HG02798 (cell line): ENCODE measurements around the gene KCNQ4.
A peak's percentile ranks its signal among the peaks of the same experiment; 100 is the strongest.

Experiments used
- ATAC-seq: cut with Tn5 transposase; IDR thresholded peaks from one replicate; pipeline ENCODE4 v1.9.1; 2021; ENCODE audit warnings: mild to moderate bottlenecking; ENCODE audit not compliant: unreplicated experiment, poor library complexity

KCNQ4 gene

DNA sequence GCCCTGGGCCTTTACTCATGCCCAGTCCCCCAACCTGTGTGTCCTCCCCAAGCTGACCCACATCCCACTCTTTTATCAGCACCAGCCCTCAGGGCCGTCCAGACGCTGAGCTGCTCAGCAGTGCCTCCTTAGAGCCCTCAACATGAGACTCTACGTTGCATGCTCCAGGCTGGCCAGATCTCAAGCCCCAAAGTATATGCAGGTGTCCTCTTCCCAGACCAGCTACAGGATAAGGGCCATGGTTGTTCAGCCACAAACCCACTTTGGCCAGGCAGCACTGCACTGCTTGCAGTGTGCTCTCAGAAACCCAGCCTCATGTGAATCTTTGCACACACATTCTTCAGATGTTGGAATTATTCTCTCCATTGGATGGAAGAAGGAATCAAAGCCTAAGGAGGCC lies 72.5 kb downstream of the KCNQ4 start:
- no peak for ATAC-seq

DNA sequence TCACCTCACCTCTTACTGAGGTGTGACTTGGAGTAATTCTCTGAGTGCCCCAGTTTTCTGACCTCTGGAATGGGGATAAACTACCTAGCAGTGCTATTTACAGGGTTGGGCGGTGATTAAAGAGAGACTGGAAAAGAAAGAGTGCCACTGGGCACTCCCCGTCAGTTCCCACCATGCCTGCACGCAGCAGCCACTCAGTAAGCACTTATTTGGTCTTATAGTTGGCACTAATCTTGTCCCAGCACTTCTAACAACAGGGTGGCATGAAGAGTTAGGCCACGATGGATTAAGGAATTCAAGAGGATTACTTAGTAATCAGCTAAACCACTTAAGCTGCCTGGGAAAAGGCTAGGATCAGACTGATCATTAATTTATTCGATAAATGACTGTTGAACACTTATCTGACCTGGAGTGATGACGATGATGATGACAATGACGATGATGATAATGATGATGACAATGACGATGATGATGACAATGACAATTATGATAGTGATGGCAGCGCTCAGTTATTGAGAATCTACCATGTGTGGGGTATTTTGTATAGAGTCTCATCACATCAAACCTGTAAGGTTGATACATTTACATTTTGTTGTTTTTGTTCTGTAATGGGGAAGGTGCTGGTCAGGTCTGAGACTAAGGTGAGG lies 73.2 kb downstream of the KCNQ4 start:
- no peak for ATAC-seq

DNA sequence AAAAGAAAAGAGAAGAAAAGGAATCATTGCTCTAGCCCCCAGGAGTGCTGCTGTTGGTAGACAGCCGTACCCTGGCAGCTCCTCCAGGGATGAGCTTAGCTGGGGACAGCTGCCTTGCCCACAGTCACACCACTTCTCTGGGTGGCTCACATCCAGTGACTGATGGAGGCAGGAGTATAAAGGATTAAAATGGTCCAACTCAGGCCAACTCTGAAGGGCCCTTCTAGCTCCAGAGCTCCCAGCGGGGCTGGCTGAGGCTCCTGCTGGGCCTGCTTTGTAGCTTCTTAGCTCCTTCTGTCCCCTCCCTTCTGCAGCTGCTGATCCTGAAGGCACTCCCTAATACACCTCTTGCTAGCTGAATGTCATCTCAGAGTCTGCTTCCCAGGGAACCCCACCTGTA lies 74.2 kb downstream of the KCNQ4 start:
- no peak for ATAC-seq

DNA sequence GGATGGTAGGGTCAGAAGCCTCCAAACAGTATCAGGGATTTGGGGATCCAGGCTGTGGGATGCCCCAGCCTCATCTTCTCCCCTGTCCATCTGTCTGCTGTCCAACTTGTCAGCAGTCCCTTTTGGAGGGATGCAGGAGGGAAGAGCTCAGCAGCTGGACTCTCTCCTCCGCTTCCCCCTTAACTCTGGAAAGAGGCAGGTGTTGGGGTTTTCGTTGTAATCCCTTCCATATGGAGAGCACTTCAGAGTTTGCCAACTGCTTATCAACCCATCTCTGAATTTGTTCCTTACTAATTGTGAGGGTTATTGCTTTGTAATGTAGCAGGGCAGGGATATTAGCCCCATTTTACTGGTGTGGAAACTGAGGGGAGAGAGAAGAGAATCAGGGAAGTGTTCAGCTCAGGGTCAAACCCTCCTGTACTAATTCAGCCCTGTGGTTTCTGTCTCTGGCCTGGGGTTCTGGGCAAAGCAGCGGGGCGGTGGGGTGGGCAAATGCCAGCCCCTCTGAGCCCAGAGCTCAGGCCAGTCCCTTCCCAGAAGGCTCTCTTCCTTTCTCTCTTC lies 75.3 kb downstream of the KCNQ4 start:
- no peak for ATAC-seq

DNA sequence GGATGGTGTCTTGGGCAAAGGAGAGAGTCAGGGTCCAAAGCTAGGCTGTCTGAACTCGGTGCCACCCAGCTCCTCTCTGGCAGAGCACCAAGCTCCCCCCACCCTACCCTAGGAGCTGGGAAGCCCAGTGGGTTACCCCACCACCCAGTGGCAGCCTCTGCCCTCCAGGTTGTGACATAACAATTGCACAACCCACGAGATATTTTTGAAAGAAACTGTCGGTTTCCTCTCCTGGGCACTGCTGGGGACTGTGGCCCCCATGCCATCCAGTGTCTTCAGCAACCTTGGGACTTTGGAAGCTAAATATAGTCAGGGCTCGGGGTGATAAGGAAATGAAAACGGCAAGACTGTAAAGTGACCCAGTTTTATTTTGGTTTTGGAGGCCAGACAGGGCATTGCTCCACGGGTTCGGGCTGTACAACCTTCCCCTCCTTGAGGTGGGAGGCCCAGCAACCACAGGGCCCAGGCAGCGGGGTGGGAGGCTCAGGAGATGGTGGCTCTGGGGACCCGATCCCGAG lies 77.2 kb downstream of the KCNQ4 start:
- no peak for ATAC-seq

DNA sequence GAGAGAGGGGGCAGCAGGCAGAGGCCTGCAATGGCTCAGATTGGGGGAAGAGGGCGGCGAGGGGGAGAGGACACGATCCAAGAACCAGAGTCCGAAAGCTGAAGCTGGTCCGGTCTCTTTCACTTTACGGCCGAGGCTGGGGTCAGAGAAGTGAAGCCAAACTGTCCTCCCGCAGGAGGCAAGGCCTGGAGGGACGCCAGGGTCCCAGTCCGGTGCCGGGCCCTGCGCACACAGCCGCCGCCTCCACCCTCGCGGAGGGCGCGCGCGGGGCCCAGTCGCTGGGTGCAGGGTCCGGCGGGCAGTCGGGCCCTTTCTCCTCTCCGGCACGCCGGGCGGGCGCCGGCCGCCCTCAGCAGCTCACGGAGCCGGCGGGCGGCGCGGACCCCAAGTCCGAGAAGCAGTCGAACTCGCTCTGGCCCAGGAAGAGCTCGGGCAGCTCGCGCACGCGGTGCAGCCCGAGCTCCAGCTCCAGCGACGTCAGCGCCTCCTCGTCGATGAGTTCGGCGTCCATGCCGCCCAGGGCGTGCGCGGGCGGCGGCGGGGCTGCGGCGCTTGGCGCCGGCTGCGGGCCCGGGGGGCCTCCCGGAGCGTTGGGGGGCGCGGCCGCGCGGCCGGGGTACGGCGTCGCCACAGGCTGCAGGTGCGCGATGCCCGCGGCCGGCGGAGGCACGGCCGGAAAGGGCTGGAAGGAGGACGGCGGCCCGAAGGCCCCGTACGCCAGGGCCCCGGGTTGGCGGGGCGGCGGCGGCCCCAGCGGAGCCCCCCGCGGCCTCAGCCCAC lies 77.8 kb downstream of the KCNQ4 start:
- ATAC-seq, result peak; percentile 11

DNA sequence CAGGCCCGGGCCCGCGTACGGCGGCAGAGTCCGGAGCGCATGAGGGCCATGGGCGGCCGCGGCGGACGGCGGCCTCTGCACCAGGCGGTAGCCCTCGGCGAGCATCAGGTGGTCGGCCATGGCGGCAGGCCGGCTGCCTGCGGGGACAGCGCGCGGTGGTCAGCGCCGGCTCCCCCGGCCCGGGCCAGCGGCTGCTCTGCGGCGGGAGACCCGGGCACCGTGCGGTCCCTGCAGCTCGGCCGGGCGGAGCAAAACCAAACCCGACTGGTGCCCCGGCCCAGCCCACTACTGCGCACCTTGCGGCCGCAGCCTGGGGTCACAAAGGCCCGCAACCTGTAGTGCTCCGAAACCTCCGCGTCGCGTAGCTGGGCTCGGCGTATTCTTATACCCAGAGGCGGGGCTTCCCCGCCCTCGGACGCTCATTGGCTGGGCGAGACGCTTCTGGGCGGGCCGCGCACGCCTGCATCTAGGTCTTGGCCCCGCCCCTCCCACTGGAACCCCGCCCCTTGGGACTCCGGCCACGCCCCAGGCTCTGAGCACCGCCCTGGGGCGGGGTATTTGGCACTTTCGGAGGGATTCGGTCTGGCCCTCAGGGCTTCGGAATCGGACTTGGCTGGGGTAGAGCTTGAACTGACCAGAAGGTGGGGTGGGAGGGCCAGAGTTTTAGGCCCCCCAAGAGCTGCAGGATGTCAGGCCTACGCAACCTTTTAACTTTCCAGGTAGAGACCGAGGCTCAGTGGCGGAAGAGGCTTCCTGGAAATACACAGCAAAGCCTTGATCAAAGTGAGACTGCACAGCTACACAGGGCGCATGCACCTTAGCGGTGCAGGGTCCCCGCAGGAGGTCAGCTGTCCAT lies 78.6 kb downstream of the KCNQ4 start, which contains the start of gene CITED4:
Gene CITED4, minus strand, starts transcription at position 356 of the 856 bp plus-strand sequence. Its CDS starts 236 bp downstream, at position 120.
- ATAC-seq, result peak; percentile 93

DNA sequence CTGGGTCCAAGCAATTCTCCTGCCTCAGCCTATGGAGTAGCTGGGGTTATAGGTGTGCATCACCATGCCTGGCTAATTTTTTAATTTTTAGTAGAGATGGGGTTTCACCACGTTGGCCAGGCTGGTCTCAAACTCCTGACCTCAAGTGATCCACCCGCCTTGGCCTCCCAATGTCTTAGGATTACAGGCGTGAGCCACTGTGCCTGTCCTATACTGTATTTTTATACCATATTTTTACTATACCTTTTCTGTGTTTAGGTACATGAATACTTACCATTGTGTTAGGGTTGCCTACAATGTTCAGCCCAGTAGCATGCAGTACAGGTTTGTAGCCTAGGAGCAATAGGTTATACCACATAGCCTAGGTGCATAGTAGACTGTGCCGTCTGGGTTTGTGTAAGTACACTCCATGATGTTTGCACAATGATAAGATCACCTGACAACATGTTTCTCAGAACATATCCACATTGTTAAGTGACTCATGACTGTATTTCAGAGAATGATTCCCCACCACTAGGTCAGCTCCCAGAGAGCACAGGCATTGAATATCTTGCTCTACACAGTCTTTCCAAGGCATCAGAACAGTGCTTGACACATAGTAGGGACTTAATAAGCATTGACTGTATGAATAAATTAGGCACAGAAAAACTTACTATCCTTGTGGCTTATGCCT lies 84.6 kb downstream of the KCNQ4 start:
- no peak for ATAC-seq

DNA sequence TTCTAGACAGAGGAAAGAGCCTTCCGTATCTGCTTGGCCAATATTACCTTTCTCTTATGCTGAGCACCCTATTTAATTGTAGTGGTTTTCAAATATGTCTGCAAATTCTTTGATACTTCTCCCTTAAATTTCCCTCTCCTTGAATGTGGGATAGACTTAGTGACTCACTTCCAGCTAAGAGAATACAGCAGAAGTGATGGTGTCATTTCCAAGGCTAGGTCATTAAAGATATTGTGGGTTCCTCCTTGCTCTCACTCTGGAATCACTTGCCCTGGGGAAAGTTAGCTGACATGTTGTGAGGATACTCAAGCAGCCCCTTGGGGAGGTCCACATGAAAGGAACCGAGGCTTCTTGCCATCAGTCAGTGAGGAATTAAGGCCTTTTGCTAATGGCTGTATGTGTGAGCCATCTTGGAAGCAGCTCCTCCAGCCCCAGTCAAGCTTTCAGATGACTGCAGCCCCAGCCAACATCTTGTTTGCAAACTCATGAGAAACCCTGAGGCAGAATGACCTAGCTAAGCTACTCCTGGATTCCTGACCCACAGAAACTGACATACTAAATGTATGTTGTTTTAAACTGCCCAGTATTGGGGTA lies 86.6 kb downstream of the KCNQ4 start:
- ATAC-seq, result no peak

DNA sequence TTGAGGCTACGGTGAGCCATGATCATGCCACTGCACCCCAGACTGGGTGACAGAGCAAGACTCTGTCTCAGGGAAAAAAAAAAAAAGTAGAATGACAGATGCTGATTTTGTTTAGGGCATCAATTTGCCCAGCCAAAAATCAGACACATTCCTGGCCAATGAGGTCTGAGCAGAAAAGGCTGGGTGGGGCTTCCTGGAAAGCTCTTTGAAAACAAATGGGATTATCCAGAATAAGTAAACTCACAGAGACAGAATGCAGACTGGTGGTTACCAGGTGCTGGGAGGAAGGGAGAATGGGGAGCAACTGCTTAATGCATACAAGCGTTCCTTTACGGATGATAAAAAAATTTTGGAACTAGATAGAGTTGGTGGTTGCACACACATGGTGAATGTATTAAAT lies 88.7 kb downstream of the KCNQ4 start:
- ATAC-seq, result no peak

DNA sequence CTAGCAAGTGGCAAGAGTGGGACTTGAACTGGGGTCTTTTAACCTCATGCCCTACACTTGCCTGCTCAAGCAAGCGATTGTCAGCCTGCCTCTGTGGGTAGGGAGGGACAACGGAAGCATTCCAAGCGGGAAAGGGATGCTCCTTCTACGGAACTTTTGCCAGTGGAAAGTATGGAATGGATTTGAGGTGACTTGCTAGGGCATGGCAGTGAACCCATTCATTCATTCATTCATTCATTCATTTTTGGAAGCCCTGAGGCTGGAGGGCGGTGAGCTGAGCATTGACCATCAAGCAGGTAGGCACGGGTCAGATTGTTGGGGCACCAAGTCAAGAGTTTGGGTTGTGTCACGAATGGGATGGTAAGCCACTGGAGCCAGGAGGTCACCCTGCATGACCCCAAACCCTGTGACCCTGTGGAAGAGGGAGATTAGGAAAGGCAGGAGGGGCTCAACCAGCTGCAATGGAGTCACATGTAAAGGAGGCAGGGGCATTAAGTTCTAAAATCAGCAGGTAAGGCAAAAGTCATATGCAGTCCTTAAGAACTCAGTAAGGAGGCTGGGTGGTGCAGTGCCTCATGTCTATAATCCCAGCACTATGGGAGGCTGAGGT lies 90.4 kb downstream of the KCNQ4 start:
- ATAC-seq, result no peak

DNA sequence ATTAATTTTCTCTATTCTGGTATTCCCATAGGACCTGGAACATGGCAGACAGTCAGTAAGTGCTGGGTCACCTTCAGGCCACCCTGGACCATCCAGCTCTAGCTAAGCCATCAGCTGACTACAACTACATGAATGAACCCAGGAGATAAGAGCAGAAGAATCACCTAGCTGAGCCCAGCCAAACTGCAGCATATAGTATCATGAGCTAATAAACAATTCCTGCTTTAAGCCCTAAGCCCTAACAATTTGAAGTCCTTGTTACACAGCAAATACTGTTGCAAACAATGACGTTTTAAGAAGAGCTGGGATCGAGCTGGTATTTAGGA lies 92.8 kb downstream of the KCNQ4 start:
- no peak for ATAC-seq

DNA sequence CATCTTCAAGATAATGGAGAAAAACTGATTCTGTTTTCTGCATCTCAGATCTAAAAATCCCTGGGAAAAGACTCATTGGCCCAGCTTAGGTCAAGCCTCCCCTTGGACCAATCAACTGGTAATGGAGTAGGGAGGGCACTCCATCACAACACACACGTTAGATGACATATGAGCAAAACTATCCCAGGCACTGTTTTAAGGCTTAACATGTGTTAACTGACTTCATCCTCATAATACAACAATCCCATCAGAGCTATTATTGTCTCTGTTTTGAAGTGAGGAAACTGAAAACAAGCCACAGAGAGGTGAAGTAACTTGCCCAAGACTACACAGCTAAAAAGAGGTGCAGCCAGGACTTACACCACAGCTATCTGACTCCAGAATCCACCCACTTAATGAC lies 93.3 kb downstream of the KCNQ4 start:
- no peak for ATAC-seq

DNA sequence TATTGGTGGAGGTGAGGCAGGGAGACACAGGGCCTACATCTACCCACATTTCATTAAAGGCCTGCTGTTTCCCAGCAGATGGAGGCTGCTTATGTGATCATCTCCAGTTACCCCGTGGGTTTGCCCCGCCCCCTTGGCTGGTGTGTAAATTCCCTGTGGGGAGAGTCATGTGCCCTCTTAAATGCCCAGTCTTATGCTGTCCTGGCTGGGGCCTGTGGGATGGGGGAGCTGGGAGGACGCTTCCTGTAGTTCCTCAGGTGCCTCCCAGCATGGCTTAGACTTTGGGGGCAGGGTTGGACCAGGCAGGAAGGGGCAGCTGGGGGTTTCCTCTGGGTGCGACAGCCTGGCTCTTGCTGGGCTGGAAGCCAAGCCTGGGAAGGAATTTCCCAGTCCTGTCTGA lies 94.1 kb downstream of the KCNQ4 start:
- no peak for ATAC-seq

DNA sequence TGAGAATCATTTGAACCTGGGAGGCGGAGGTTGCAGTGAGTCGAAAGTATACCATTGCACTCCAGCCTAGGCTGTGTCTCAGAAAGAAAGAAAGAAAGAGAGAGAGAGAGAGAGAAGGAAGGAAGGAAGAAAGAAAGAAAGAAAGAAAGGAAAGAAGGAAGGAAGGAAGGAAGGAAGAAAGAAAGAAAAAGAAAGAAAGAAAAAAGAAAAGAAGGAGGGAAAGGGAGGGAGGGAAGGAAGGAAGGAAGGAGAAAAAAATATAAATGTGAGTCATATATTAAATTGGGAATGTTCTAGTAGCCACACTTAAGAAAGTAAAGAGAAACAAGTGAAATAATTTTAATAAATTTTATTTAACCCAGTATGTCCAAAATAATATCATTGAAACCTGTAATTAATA lies 95.3 kb downstream of the KCNQ4 start:
- ATAC-seq, result no peak

DNA sequence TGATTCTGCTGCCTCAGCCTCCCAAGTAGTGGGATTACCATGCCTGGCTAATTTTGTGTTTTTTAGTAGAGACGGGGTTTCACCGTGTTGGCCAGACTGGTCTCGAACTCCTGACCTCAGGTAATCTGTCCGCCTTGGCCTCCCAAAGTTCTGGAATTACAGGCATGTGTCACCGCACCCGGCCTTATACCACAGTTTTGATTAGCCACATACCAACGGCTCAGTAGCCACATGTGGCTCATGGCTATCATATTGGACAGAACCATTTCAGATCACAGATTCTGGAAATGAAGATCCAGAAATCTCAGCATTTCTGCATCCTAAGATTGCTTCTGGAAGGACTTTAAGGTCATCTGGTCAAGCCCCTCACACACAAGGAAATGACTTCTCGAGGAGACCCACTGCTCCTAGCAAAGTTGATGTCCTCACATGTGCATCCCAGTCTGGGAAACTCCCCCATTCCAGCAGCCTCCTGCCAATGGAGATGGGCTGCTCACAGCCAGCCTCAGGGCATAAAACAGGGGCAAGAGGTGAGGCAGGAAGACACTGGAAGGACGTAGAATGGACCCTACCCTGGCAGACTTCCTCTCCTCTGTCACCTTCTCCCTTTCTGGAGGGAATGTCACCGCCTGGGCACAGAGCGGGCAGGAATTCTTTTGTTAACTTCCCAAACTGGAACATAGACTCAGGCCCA lies 96.0 kb downstream of the KCNQ4 start:
- ATAC-seq, result no peak

DNA sequence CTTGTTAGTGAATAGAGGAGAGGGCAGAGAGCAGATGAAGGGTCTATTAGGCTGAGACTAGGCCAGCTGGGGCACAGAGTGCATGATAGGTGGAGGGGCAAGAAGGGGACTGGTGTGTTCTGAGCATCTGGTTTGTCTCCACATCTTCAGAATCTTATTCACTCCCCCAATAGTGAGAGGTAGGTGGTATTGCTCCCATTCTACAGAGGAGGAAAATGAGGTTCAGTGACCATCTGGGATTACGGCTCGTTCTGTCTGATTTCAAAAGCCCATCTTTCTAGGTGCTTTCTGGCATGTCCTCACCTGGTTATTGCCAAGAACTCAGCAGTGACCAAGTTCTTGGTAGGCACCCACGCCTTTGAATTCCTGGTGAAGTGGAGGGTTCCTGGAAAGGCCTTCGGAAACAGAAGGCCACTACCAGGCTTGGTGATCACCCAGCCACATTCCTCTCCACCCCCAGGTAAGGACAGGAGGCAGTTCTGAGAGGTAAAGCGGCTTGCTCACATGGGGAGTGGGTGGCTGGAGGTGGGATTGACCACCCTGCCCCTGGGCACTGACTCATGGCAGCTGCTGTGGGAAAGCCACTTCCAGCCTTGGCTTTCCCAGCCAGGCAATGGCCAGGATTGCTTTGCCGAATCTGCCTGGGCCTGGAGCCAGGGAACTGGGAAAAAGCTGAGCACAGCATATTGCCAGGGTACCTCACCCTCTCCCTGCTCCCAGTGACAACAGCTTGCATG lies 97.4 kb downstream of the KCNQ4 start:
- ATAC-seq, result no peak
